WTC11 (cell line): ENCODE measurements around the gene STXBP1. TPM values are rescaled to one million over a fixed set of nuclear protein-coding genes. Genes with fewer than 3 reads are reported as not detected.

Experiments
- ATAC-seq: fragments of 200-7000 bp; cut with Tn5 transposase; 2 replicates; pipeline ENCODE4 v1.10.0; 2021; ENCODE audit warnings: mild to moderate bottlenecking, moderate library complexity
- CTCF ChIA-PET: fragments of 300-600 bp; sonication (Branson Sonifier 250); formaldehyde crosslinking; loops from one replicate; lab custom pipeline; 2021; ENCODE audit warnings: antibody characterized with exemption; lab: Charles Lee
- POLR2A ChIA-PET: fragments of 350-600 bp; sonication (Branson Sonifier 250); formaldehyde crosslinking; loops from one replicate; lab custom pipeline; 2021; ENCODE audit warnings: antibody characterized with exemption; lab: Charles Lee
- DNase-seq: peaks from one replicate; pipeline ENCODE4 v3.0.0; 2021; ENCODE audit warnings: low spot score
- H3K27ac Mint-ChIP-seq: 2 replicates; pipeline ENCODE4 v1.8.0; 2021; ENCODE audit warnings: mixed read lengths
- H3K27me3 Mint-ChIP-seq: 2 replicates; pipeline ENCODE4 v1.8.0; 2021; ENCODE audit warnings: low read depth, mild to moderate bottlenecking, moderate library complexity, mixed read lengths
- H3K36me3 Mint-ChIP-seq: 2 replicates; pipeline ENCODE4 v1.8.0; 2021; ENCODE audit warnings: mixed read lengths
- H3K4me1 Mint-ChIP-seq: 2 replicates; pipeline ENCODE4 v1.8.0; 2022; ENCODE audit warnings: mixed read lengths
- H3K4me3 Mint-ChIP-seq: 2 replicates; pipeline ENCODE4 v1.8.0; 2021; ENCODE audit warnings: mild to moderate bottlenecking, moderate library complexity, mixed read lengths
- H3K9me3 Mint-ChIP-seq: 2 replicates; pipeline ENCODE4 v1.8.0; 2021; ENCODE audit warnings: mixed read lengths
- CDX4 ChIP-seq: fragments of 250-450 bp; sonication (Bioruptor Pico); IDR thresholded peaks from 2 replicates; pipeline ENCODE4 v1.9.0; 2021; ENCODE audit warnings: moderate library complexity, mild to moderate bottlenecking, inconsistent platforms, borderline replicate concordance
- CREM ChIP-seq: sonication (generic); formaldehyde crosslinking; IDR thresholded peaks from 2 replicates; pipeline ENCODE4 v1.8.1; 2022; ENCODE audit warnings: mild to moderate bottlenecking, missing genetic modification reagents, moderate library complexity
- E2F1 ChIP-seq: sonication (generic); formaldehyde crosslinking; IDR thresholded peaks from 2 replicates; pipeline ENCODE4 v1.8.0; 2022; ENCODE audit warnings: mild to moderate bottlenecking, missing genetic modification reagents
- E2F4 ChIP-seq: sonication (generic); formaldehyde crosslinking; IDR thresholded peaks from 2 replicates; pipeline ENCODE4 v1.8.1; 2022; ENCODE audit warnings: low read depth, mild to moderate bottlenecking, moderate library complexity, missing genetic modification reagents, borderline replicate concordance
- PREB ChIP-seq: sonication (generic); formaldehyde crosslinking; IDR thresholded peaks from 2 replicates; pipeline ENCODE4 v1.8.1; 2022; ENCODE audit warnings: mild to moderate bottlenecking, missing genetic modification reagents, moderate library complexity, borderline replicate concordance
- RORB ChIP-seq: fragments of 250-450 bp; sonication (Bioruptor Pico); IDR thresholded peaks from 2 replicates; pipeline ENCODE4 v1.9.0; 2021; ENCODE audit warnings: mild to moderate bottlenecking
- TEAD1 ChIP-seq: sonication (generic); formaldehyde crosslinking; IDR thresholded peaks from 2 replicates; pipeline ENCODE4 v1.8.0; 2022; ENCODE audit warnings: mild to moderate bottlenecking, missing genetic modification reagents
- ZNF121 ChIP-seq: sonication (generic); formaldehyde crosslinking; IDR thresholded peaks from 2 replicates; pipeline ENCODE4 v1.8.0; 2023; ENCODE audit warnings: missing genetic modification reagents
- ZNF281 ChIP-seq: sonication (generic); formaldehyde crosslinking; IDR thresholded peaks from 2 replicates; pipeline ENCODE4 v1.8.0; 2023; ENCODE audit warnings: mild to moderate bottlenecking, missing genetic modification reagents
- total RNA-seq: library from RNA; stranded (reverse); gene quantifications from 3 replicates; pipeline ENCODE4 v1.2.3, GENCODE V29; 2021

STXBP1 gene
- total RNA-seq, 1 experiment from 2014 or later = 37.1 TPM

- CTCF ChIA-PET = interaction anchor here (1.4 kb wide), 1 partner anchor 48 kb away, joined by 5 read pairs; the partner anchor contains the start of gene TOR2A
- Mint-ChIP-seq H3K27me3 (no peaks in the 10 kb centered on the region), H3K36me3 (peaks cover 31% of the 10 kb centered on the region), H3K4me1 (no peaks in the 10 kb centered on the region), H3K27ac (no peak overlapping the region), H3K9me3 (peaks cover 6% of the 10 kb centered on the region), H3K4me3 (no peak overlapping the region)
- DNase-seq (no peak), ATAC-seq (no peak)
- TF ChIP-seq E2F4 (CRISPR knock-in tag) = no peak
- TF ChIP-seq CREM (CRISPR knock-in tag) = no peak
- POLR2A ChIA-PET = no interaction called here
Observed at GRCh38 chr9:127686461-127687393, 74.7 kb downstream of the STXBP1 start.

- TF ChIP-seq E2F1 (CRISPR knock-in tag) = no peak
- TF ChIP-seq ZNF121 (CRISPR knock-in tag) = no peak
- Mint-ChIP-seq H3K4me1 (no peaks in the 10 kb centered on the region), H3K4me3 (no peak overlapping the region)
Observed at GRCh38 chr9:127689329-127690000, 77.4 kb downstream of the STXBP1 start.

GRCh38 chr9:127690735-127691134, 78.7 kb downstream of the STXBP1 start:
- ATAC-seq (no peak), DNase-seq (no peak)
- ChIA-PET POLR2A (no interaction called here), CTCF (interaction anchor here (0.6 to 1.0 kb wide), 4 partner anchors 17 to 187 kb away, joined by 3 to 7 read pairs (median 4); partner anchors contain the start of gene TOR2A)
- no peak overlapping the region for H3K27ac Mint-ChIP-seq
- H3K27me3 Mint-ChIP-seq = no peaks in the 10 kb centered on the region
- H3K9me3 Mint-ChIP-seq = peaks cover 6% of the 10 kb centered on the region
- peaks cover 24% of the 10 kb centered on the region for H3K36me3 Mint-ChIP-seq
- no peak overlapping the region for H3K4me3 Mint-ChIP-seq
- no peak for TF ChIP-seq CDX4
- TF ChIP-seq RORB (CRISPR knock-in tag) = no peak
- no peak for TF ChIP-seq ZNF281 (CRISPR knock-in tag)
- no peak for TF ChIP-seq PREB
- TF ChIP-seq TEAD1 (CRISPR knock-in tag) = no peak
- no peaks in the 10 kb centered on the region for H3K4me1 Mint-ChIP-seq

More at GRCh38 chr9:127689329-127690000, 77.4 kb downstream of the STXBP1 start:
- DNase-seq (no peak), ATAC-seq (no peak)
- H3K27ac Mint-ChIP-seq = 0 out of 2 replicates have a peak overlapping the region, but pooled peaks have one; percentile 41
- H3K27me3 Mint-ChIP-seq = no peaks in the 10 kb centered on the region
- ChIA-PET CTCF (interaction anchor here (1.0 kb wide), 1 partner anchor 111 kb away, joined by 3 read pairs; no protein-coding TSS in a partner anchor), POLR2A (no interaction called here)
- peaks cover 24% of the 10 kb centered on the region for H3K36me3 Mint-ChIP-seq
- peaks cover 6% of the 10 kb centered on the region for H3K9me3 Mint-ChIP-seq
